Stimulated activated CD8-positive, alpha-beta memory T cell treated with anti-CD3 and anti-CD28 coated beads, Interleukin-4, amount 100 ng/mL, for 24 hours (primary cell): Measurements from ENCODE around the gene TMEM115.

ENCODE experiments used
- DNase-seq: peaks from one replicate; pipeline ENCODE4 v3.0.0-alpha.2; 2020; ENCODE audit warnings: low read depth

TMEM115 gene, protein sequence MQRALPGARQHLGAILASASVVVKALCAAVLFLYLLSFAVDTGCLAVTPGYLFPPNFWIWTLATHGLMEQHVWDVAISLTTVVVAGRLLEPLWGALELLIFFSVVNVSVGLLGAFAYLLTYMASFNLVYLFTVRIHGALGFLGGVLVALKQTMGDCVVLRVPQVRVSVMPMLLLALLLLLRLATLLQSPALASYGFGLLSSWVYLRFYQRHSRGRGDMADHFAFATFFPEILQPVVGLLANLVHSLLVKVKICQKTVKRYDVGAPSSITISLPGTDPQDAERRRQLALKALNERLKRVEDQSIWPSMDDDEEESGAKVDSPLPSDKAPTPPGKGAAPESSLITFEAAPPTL

DNA sequence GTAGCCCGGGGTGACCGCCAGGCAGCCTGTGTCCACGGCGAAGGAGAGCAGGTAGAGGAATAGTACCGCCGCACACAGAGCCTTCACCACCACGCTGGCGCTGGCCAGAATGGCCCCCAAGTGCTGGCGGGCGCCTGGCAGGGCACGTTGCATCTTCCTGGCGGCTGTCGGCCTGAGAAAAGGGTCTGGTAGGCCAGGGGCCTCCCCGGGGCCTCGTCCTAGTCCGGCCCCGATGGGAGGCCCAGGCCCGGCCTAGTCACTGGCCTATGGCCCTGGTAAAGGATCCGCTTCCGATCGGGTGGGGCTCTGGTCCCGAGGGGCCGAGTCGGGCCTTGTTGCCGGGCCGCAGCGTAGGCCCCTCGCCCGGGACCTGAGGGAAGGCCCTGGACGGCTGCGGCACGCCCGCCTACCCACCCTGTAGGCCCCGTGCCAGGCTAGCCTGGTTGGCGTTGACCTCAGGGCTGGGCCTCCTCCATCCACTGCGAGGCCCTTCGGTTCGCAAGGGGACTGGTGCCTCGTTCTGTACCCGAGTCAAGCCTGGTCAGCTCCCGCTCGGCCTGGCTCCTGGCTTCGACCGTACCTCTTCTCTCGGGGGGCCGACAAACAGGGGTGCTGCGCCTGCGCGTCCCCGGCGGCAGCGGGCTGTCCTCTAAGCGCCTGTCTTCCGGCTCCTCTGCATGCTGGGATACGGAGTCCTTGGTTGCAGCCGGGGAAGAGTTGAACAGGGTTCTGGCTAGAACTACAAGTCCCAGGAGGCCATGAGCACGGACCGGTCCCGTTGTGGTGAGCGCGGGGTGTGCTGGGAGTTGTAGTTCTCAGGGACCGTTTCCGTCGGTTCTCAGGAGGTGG lies at the start of gene TMEM115:
Gene TMEM115 (minus strand): TSS at position 611 of the 849 bp plus-strand sequence. CDS start 458 bp downstream, at position 153.
- peak; percentile 89 for DNase-seq

DNA sequence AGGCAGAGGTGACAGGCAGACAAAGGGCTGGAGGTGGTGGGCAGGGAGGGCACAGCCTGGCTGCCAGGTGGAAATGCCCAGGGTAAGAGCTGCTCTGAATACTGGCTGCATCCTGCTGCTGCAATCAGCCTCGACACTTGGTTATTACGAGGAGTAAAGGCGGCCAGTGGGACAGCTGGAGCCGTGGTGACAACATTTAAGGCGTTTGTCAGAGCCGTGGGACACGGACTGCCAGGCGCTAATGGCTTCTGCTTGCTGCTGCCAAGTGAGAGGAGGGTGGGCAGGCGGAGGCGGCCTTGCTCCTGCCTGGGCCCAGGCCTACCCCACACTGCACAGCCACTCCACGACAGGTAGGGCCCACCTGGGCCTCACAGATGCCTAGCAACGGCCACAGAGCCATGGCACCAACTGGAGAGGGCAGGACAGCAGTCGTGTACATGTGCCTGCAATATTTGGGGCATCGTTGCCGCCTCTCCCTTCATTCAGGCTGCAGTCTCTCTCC lies 49.2 kb upstream of the TMEM115 start:
- no peak for DNase-seq

DNA sequence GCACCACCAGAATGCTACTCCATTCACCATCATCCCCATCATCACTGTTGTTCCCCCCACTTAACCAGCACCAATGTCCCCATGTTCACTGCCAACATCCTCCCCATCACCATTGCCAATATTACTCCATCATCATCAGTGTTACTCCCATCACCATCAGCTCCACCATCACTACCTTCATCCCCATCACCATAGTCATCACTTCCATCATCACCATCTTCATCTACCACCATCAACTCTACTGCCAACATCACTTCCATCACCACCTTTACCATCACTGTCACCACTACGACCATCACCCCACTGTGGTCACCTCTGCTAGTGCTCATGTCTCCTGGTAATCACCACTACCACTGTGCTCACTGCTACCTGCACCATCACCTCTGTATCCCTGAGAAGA lies 47.2 kb upstream of the TMEM115 start:
- DNase-seq: no peak

DNA sequence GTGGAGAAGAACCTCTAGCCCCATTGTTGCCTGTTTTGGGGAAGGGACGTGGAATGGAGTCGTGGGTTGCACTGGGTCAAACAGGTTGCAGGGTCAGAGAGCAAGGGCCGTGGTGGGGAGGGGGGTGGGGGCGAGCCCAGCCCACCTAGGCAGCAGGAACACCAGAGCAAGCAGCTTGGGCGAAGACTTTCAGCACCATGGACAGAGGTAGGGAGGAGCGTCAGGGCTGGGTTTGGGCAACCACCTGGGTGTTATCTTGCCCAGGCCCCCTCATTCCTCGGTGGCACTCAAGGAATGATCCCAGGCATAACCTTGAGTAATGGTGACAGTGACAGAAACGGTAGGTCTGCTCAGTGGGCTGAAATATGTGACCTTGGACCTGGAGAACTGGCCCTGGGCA lies 45.9 kb upstream of the TMEM115 start:
- no peak for DNase-seq

DNA sequence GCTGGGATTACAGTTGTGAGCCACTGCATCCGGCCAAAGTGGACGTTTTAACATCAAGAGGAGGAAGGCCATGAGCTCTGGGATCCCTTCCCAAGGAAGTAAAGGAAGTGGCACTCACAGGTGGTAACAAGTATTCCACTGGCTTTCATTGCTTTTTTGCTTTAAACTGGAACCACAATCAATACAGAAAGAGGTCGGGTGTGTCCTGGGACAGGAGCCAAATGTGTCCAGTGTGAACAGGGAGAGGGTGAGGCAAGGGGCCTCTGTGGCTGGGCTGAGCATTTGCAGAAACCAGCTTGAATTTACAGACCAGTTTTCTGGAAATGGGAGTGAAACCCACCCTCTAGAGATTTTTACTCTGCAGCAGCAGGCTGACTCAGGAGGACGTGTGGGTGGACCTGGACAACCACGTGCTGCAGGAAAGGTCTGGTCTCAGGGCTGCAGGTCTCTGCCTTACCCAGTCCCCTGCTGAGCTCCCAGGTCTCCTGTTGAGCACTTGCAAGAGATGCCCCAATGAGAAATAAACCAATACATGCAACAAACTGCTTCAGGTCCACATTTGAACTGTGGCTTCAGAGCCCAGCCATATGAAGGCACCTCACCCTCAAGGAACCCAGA lies 42.8 kb upstream of the TMEM115 start:
- DNase-seq: no peak

DNA sequence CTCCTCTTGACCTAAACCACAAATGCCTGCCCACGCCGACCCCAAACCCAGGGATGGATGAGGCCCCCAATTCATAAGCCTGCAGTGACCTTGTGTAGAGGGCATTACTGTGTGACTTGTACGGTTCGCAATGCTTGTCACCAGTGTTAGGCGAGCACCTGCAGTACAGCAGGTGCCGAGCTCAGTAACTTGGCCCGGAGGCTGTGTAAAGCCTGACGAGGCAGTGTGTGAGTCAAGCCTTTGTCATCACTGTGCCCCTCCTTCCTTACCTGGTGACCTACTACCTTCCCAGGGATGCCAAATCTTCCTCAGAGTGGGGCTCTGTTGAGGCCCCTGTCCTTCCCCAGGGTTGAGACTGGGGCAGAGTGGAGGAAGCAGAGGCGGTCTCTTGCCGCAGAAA lies 37.2 kb upstream of the TMEM115 start:
- no peak for DNase-seq

DNA sequence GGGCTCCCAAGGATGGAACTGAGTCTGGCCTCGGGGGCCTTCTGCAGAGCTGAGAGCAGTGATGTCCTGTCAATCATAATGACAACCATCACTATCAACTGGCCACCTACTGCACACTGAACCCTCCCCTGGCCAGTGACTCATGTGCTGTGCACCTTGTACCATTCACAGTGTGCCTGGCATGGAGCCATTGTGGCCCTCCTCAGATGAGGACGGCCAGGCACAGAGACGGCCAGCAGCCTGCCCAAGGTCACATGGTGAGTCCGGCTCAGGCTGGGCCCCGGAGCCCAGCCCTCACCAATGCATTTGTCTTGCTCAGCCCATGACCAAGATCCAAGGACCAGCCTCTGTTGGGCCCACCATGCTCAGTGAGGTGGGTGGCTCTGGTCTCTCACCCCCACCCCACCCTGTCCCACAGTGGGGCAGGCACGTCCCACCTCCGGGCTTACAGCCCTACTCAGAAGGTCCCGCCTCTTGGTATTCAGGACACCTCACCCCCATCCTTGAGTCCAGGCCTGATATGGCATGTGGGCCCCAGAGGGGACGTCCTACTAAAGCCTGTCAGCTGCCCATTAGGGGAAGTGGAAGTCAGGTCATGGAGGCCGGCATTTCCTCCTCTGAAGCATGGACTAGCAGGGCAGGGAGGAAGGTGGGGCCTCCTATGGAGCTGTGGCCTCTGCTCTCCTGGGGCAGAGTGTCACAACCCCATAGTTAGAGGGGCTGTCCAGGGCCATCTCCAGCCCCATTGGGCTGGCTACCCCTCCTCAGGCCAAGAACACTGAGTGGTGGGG lies 35.9 kb upstream of the TMEM115 start:
- DNase-seq: no peak

DNA sequence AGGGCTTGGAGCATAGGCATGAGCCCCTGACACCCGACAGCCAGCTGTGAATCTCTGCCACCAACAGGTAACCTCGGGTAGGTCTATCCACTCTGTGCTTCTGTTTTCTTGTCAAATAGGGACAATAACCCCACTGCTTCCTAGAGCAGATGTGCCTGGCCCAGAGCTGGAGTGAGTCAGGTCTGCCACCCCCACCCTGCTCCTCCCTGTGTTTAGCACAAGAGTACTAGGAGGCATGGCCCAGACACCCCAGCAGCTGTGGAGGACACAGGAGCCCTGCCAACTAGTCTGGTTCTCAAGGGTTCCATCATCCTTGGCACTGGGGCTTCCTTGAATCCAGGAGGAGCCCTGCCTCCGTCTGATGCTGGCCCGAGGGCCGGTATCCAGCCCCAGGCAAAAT lies 33.7 kb upstream of the TMEM115 start:
- no peak for DNase-seq

DNA sequence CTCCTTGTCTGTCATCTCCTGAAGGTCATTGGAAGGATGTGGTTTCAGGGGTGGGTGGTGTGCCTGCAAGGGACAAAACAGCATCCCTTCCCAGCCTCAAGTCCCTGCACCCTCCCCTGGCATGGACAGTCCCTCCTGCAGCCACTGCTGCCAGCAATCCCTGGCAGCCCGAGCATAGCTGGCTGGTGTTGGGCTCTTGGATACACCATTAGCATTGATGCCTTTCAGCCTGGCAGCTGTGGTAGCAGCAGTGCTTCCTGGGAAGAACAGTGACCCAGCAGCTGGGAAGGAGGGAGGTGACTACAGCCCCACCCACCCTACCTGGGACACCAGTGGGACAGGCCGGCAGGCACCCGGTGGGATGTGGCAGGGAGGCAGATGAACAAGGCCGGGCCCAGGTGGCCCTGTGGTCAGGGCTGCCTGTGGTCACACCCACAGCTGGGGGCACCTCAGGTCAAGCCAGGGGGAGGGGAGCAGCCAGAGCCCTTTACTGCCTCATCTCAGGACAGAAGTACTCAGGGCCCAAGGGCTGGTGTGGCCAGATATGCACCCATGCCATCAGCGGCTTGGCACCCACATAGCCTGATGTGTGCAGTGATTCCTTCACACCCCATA lies 32.9 kb upstream of the TMEM115 start:
- DNase-seq: no peak

DNA sequence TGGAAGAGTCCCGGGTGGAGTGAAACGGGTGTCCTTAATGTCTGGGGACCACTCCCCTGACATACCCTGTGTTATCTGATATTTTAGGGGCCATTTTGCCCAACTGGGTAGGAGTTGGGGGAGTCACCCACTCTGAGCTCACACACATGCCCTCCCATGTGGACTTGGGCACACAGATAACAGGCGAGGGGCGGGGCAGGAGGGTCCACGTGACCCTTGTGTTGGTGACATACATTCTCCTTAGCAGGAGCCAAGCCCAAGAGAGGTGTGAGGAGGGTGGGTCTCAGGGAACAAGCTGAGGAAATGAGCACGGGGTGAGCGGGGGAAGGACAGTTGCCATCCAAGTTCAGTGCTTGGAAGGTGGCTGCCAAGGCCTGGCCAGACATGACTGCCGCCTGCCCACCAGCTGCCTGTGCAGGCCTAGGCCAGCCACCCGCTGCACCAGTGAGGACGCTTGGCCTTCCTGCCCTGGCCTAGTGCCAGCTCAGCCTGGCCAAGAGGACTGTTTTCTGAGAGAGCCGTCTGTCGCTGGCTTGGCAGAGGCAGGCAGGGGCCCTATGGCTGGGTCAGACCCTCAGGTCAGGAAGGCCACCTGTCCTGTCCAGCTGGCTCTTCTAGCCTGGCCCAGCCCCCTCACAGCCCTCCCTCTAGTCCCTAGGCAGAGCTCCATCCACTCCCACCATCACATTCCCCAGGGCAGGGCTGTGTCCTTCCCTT lies 31.3 kb upstream of the TMEM115 start:
- no peak for DNase-seq

DNA sequence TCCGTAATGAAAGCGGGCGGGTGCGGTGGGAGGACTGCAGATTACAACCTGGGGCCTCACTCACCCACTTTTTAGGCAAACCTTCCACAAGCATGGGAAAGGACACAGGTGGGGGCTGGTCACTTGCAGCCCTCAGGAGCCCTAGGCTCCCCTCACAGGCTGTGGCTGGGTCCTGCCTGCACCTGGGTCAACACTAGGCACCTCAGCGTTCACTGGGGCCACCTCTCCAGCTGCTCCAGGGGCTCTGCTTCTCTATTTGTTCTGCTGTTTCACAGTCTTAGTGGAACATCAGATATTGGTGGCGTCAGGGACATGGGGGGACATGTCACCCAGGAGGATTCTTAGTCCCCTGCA lies 30.1 kb upstream of the TMEM115 start:
- DNase-seq: no peak

DNA sequence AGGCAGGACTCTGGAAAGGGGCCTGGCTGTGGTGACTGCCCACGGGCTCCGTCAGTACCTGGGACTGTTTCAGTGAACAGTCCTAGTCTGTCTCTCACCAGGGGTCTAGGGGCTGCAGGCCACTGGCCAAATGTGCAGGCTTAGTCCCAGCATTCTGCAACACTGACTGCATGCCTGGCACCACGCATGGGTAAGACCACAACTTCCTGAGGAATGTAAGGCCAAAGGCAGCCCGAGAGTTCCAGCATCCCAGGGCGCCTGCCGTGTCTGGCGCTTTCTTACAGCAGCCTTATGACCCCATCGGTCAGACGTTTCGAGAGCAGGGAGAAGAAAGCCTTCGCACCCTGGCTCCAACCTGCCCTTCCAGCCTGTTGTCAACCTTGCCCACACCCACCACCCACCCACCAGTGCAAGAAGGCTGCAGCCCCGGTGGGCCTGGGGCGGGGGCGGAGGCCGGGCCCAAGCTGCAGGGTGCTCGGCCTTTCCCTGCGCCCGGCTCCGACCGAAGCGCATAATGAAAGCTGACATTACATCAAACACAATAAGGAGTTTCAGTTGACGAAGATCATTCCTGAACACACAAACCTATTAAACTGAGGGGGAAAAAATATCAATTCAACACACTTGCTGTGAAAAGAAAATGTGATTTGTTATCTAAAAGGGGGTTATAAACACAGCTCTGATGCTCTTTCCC lies 29.5 kb upstream of the TMEM115 start:
- no peak for DNase-seq

DNA sequence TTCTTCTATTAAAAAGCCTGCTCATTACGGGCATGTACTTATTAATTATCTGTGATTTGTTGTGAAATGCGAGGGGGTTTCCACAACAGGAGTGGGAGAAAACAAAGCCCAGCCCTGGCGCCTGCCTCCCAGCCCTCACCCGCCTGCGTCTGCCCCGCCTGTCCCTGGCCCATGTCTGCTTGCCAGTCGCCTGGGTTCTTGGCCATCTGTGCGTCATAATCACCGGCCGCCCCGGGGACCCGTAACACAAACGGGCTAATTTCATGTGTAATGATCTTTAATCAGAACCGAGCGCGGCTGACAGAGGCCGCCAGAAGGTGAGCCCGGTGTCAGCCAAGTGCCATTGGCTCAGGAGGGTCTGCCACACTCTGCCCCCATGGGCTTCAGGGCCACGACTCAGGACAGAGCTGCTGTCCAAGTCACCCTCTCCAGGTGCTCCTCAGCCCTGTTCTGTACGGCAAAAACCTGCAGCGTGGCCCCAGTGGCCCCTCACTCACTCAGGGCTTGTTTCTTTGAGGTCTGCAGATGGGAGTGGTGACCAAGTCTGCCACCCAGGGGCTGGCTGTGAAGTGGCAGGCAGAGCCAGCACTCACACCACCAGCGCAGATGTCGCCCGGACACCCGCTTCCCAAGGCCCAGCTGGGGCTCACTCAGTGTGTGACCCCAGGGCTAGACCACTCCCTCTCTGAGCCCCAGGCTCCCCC lies 28.8 kb upstream of the TMEM115 start:
- DNase-seq: no peak

DNA sequence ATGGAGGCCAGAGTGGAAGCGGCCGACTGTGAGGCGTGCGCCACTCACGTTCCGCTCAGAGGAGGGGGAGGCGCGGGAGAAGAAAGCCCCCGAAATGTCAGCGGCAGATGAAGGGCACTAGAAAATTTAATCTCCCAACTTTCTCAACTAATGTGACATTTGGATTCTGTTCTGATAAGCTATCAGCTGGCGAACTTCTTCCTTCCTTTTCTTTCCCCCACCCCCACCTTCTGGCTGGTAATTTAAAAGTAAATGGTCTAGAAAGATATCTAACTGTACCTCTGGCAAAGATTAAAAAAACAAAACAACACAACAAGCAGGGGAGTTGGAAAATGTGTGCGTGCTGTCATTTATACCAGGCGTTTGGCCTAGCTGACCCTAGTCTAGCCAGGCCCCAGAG lies 26.4 kb upstream of the TMEM115 start:
- DNase-seq: no peak

DNA sequence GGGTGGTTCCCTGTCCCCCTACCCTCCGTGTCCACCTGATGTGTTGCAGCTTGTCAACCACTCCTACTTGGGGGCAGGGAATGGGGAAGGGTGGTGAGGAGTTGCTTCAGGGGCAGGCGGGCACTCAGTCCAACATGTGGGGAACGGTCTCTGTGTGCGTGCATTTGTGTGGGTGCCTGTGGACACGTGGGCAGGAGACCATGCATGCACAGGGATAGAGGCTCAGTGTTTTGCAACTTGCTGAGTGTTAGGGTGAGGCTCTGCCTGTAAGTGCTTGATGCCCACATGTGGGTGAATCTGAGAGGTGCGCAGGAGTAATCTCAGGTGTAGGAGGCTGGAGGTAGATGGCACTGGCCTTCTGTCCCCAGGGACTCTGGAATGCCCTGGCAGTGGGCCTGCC lies 24.4 kb upstream of the TMEM115 start:
- no peak for DNase-seq

DNA sequence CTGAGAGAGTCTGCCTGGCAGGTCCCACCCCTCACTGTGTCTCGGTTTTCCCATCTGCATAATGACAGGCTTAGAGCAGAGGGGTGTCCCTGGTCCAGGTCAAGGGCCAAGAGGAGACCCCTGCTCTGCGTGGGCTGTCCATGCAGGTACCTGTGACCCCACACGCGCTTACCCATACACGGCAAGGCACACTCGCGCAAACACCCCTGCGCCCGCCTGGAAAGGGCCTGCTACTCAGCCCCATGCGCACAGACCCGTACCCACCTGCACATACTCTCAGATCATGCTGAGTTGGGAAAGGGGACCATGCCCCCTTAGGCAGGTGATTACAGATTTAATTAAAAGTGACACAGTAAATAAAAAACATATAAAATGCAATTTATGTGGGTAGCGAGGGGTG lies 23.4 kb upstream of the TMEM115 start:
- no peak for DNase-seq

DNA sequence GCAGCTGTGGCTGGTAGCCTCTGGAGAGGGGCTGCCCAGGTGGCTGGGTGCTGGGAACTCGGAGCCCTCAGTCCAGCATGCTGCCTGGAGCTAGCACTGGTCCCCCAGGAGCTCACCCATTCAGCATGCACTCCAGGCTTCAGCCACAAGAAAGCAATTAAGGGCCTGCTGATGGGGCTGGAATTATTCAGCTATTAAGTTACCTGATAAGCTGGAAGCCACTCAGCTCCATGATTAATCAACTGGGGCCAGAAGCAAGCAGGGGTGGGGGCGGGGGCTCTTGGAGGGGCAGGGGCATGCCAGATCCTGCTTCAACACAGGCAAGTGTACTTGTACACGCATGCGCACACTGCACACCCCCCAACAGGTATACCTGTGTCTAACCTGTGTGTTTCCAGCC lies 22.1 kb upstream of the TMEM115 start:
- no peak for DNase-seq

DNA sequence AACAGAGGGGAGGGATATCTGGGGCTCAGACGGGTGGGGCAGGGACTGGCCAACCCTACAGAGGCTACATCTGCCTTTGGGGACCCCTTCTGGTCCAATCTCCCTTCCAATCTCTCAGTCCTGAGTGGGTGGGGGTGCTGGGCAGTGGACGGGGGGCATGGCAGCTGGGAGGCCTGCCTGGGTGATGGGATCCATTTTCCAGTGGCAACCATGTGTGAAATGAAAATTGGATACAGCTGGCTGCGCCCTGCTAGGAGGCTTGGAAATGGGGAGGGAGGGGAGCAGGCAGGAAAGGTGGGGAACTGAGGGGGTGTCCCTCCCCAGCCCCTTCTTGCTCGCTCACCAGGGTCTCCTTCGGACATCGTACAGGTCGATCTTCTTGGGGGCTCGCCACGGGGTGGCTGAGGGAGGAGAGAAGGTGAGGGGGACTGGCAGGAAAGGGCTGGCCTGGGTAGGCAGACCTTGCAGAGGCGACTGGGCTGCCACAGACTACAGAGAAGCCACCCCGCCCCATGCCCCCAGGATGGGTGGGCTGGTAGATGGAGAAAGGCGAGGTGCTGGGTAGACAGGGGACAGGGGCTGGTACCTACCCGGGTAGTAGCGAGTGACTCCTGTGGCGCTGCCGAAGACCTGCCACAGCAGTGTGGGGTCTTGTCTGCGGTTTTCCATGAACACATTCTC lies 21.2 kb upstream of the TMEM115 start:
- no peak for DNase-seq

DNA sequence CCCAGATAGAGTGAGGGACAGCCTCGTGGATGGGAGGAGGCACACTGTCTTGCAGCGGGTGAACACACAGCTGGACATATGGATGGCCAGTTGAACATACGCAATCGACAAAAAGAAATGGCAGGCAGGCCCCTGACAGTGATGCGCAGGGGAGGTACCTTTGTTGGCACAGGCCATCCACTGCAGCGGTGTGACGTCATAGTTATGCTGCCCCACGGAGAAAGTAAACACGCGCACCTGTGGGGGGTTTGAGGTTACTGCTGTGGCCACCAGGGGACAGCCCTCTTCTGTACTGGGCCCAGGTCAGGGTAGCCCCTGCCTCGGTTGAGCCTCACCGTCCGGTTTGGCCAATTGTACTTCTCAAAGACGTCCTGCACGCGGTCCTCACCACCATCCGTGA lies 19.4 kb upstream of the TMEM115 start:
- DNase-seq: no peak
